NCI-H69 (cell line): Measurements from ENCODE around the gene TDRD10.

ENCODE experiments used
- DNase-seq: peaks from one replicate; lab custom pipeline; 2025; lab: John Stamatoyannopoulos, UW

Gene TDRD10

GRCh38 chr1:154553056-154554030 is 51.3 kb downstream of the TDRD10 start:
- DNase-seq, result no peak

GRCh38 chr1:154556422-154556821 is 54.4 kb downstream of the TDRD10 start:
- DNase-seq, result no peak

GRCh38 chr1:154557248-154557938 is 55.4 kb downstream of the TDRD10 start:
- DNase-seq, result no peak

- DNase-seq, result peak; percentile 63
Measured at GRCh38 chr1:154557939-154558719, 56.1 kb downstream of the TDRD10 start, which contains the start of gene UBE2Q1. Gene UBE2Q1 (minus strand): TSS chr1:154558662. CDS start chr1:154558553, 109 bp downstream.

- DNase-seq, result peak; percentile 100
Measured at GRCh38 chr1:154558720-154559465, 56.9 kb downstream of the TDRD10 start.

- DNase-seq, result peak; percentile 96
Measured at GRCh38 chr1:154559466-154560044, 57.5 kb downstream of the TDRD10 start.

GRCh38 chr1:154565876-154566275 is 63.9 kb downstream of the TDRD10 start:
- no peak for DNase-seq

GRCh38 chr1:154567386-154568156 is 65.6 kb downstream of the TDRD10 start, which contains the start of gene CHRNB2:
Gene CHRNB2 (plus strand): TSS chr1:154567778. CDS start chr1:154568045, 267 bp downstream.
- DNase-seq, result peak; percentile 92

- DNase-seq, result peak; percentile 34
Measured at GRCh38 chr1:154568157-154568815, 66.3 kb downstream of the TDRD10 start.

- DNase-seq, result no peak
Measured at GRCh38 chr1:154571244-154571963, 69.4 kb downstream of the TDRD10 start.

- no peak for DNase-seq
Measured at GRCh38 chr1:154571964-154572288, 69.9 kb downstream of the TDRD10 start.

- no peak for DNase-seq
Measured at GRCh38 chr1:154572468-154573167, 70.6 kb downstream of the TDRD10 start.

- no peak for DNase-seq
Measured at GRCh38 chr1:154573168-154573510, 71.1 kb downstream of the TDRD10 start.

- peak; percentile 49 for DNase-seq
Measured at GRCh38 chr1:154574716-154575115, 72.7 kb downstream of the TDRD10 start.

- DNase-seq, result no peak
Measured at GRCh38 chr1:154575147-154575927, 73.3 kb downstream of the TDRD10 start.

GRCh38 chr1:154575951-154576566 is 74.0 kb downstream of the TDRD10 start:
- DNase-seq, result no peak

GRCh38 chr1:154577346-154578057 is 75.5 kb downstream of the TDRD10 start:
- no peak for DNase-seq
